H9 (cell line): ENCODE results near the gene ZMIZ1. TPM values are rescaled to one million over a fixed set of nuclear protein-coding genes. Genes with fewer than 3 reads are reported as not detected.

ENCODE experiments used
- DNase-seq: peaks from one replicate; pipeline ENCODE4 v3.0.0-alpha.2; 2017
- H2AFZ ChIP-seq: one replicate; pipeline ENCODE4 v1.6.1; 2013; ENCODE audit warnings: mild to moderate bottlenecking, low read length, control low read depth, moderate library complexity
- H2AK5ac ChIP-seq: 2 replicates; pipeline ENCODE4 v1.6.1; 2013; ENCODE audit warnings: low read length, control low read depth, mixed read lengths; ENCODE audit not compliant: insufficient read length
- H2BK120ac ChIP-seq: one replicate; pipeline ENCODE4 v1.6.1; 2013; ENCODE audit warnings: low read depth, mild to moderate bottlenecking, low read length, control low read depth, inconsistent platforms; ENCODE audit not compliant: poor library complexity, severe bottlenecking
- H2BK12ac ChIP-seq: 2 replicates; pipeline ENCODE4 v1.6.1; 2013; ENCODE audit warnings: low read length, control low read depth, mixed read lengths, low read depth; ENCODE audit not compliant: insufficient read length
- H2BK15ac ChIP-seq: 2 replicates; pipeline ENCODE4 v1.6.1; 2013; ENCODE audit warnings: low read depth, low read length, control low read depth
- H2BK20ac ChIP-seq: one replicate; pipeline ENCODE4 v1.6.1; 2013; ENCODE audit warnings: low read depth, mild to moderate bottlenecking, low read length, control low read depth, inconsistent platforms; ENCODE audit not compliant: poor library complexity, severe bottlenecking
- H2BK5ac ChIP-seq: 2 replicates; pipeline ENCODE4 v1.6.1; 2013; ENCODE audit warnings: low read length, control low read depth, mixed read lengths; ENCODE audit not compliant: insufficient read length
- H3K14ac ChIP-seq: 2 replicates; pipeline ENCODE4 v1.6.1; 2013; ENCODE audit warnings: low read length, control low read depth; ENCODE audit not compliant: insufficient read depth
- H3K18ac ChIP-seq: 2 replicates; pipeline ENCODE4 v1.6.1; 2013; ENCODE audit warnings: low read depth, mild to moderate bottlenecking, mixed read lengths, low read length, control low read depth; ENCODE audit not compliant: insufficient read length
- H3K23ac ChIP-seq: 2 replicates; pipeline ENCODE4 v1.6.1; 2013; ENCODE audit warnings: low read length, control low read depth, mixed read lengths, low read depth; ENCODE audit not compliant: insufficient read length
- H3K23me2 ChIP-seq: 2 replicates; pipeline ENCODE4 v1.6.1; 2013; ENCODE audit warnings: low read depth, mild to moderate bottlenecking, mixed read lengths, low read length, control low read depth; ENCODE audit not compliant: insufficient read length, poor library complexity, severe bottlenecking
- H3K27ac ChIP-seq: 2 replicates; pipeline ENCODE4 v1.5.1; 2013; ENCODE audit warnings: low read length, control low read depth, mixed read lengths, low read depth; ENCODE audit not compliant: insufficient read length
- H3K27me3 ChIP-seq: 2 replicates; pipeline ENCODE4 v1.6.1; 2013; ENCODE audit warnings: low read length, control low read depth, inconsistent platforms; ENCODE audit not compliant: insufficient read depth
- H3K4ac ChIP-seq: 2 replicates; pipeline ENCODE4 v1.6.1; 2013; ENCODE audit warnings: low read depth, mild to moderate bottlenecking, control low read depth, inconsistent platforms, low read length, moderate library complexity
- H3K4me1 ChIP-seq: 2 replicates; pipeline ENCODE4 v1.6.1; 2013; ENCODE audit warnings: low read length, control low read depth, inconsistent platforms; ENCODE audit not compliant: insufficient read depth
- H3K4me2 ChIP-seq: 2 replicates; pipeline ENCODE4 v1.6.1; 2013; ENCODE audit warnings: low read length, control low read depth, mixed read lengths; ENCODE audit not compliant: insufficient read length, insufficient read depth
- H3K56ac ChIP-seq: 2 replicates; pipeline ENCODE4 v1.6.1; 2013; ENCODE audit warnings: low read depth, mild to moderate bottlenecking, mixed read lengths, low read length, control low read depth; ENCODE audit not compliant: insufficient read length
- H3K79me1 ChIP-seq: 2 replicates; pipeline ENCODE4 v1.6.1; 2013; ENCODE audit warnings: low read depth, mild to moderate bottlenecking, moderate library complexity, low read length, control low read depth, inconsistent platforms; ENCODE audit not compliant: insufficient read depth, poor library complexity, severe bottlenecking
- H3K79me2 ChIP-seq: 2 replicates; pipeline ENCODE4 v1.6.1; 2013; ENCODE audit warnings: low read length, control low read depth, inconsistent platforms; ENCODE audit not compliant: insufficient read depth
- H3K9ac ChIP-seq: 2 replicates; pipeline ENCODE4 v1.6.1; 2013; ENCODE audit warnings: low read length, control low read depth, mixed read lengths; ENCODE audit not compliant: insufficient read length; ENCODE audit errors: extremely low read depth
- H3K9me3 ChIP-seq: one replicate; pipeline ENCODE4 v1.6.1; 2013; ENCODE audit warnings: low read depth, low read length, inconsistent platforms; ENCODE audit not compliant: control insufficient read depth
- H3T11ph ChIP-seq: one replicate; pipeline ENCODE4 v1.6.1; 2013; ENCODE audit warnings: mild to moderate bottlenecking, low read length, control low read depth, inconsistent platforms
- H4K20me1 ChIP-seq: one replicate; pipeline ENCODE4 v1.6.1; 2013; ENCODE audit not compliant: control insufficient read depth, insufficient read length, insufficient read depth
- H4K5ac ChIP-seq: 2 replicates; pipeline ENCODE4 v1.6.1; 2013; ENCODE audit warnings: low read depth, mild to moderate bottlenecking, mixed read lengths, low read length, control low read depth; ENCODE audit not compliant: insufficient read length
- H4K8ac ChIP-seq: replicated peaks from 2 replicates; pipeline ENCODE4 v1.6.1; 2013; ENCODE audit warnings: low read length, control low read depth, mixed read lengths, low read depth; ENCODE audit not compliant: insufficient read length
- H4K91ac ChIP-seq: 2 replicates; pipeline ENCODE4 v1.6.1; 2013; ENCODE audit warnings: low read depth, mild to moderate bottlenecking, moderate library complexity, mixed read lengths, low read length, control low read depth; ENCODE audit not compliant: insufficient read length
- H3K27ac Mint-ChIP-seq, 3 experiments: 2 replicates in 2 of 3; 3 replicates in 1 of 3; pipeline ENCODE4 v1.8.0; 2020 to 2021; ENCODE audit warnings: mixed read lengths in 3 of 3, mild to moderate bottlenecking in 1 of 3, moderate library complexity in 1 of 3
- H3K27me3 Mint-ChIP-seq: 2 replicates; pipeline ENCODE4 v1.8.0; 2021; ENCODE audit warnings: low read depth, mild to moderate bottlenecking, moderate library complexity, mixed read lengths
- H3K36me3 Mint-ChIP-seq, 3 experiments: 2 replicates in 2 of 3; 3 replicates in 1 of 3; pipeline ENCODE4 v1.8.0; 2020 to 2021; ENCODE audit warnings: low read depth in 3 of 3, mixed read lengths in 3 of 3; ENCODE audit not compliant: insufficient read depth in 1 of 3
- H3K4me1 Mint-ChIP-seq, 2 experiments: 2 replicates each; pipeline ENCODE4 v1.8.0; 2020; ENCODE audit warnings: mixed read lengths in 2 of 2
- H3K4me3 Mint-ChIP-seq, 2 experiments: 2 replicates in 1 of 2; 3 replicates in 1 of 2; pipeline ENCODE4 v1.8.0; 2020 to 2021; ENCODE audit warnings: mild to moderate bottlenecking in 2 of 2, mixed read lengths in 2 of 2, moderate library complexity in 1 of 2
- H3K9me3 Mint-ChIP-seq, 2 experiments: 2 replicates in 1 of 2; 3 replicates in 1 of 2; pipeline ENCODE4 v1.8.0; 2020; ENCODE audit warnings: mild to moderate bottlenecking in 2 of 2, mixed read lengths in 2 of 2, moderate library complexity in 1 of 2
- CTCF ChIP-seq: fragments of 200-600 bp; sonication (generic); conservative IDR thresholded peaks from 3 replicates; pipeline ENCODE4 v1.8.0; 2021; ENCODE audit warnings: antibody characterized with exemption, mild to moderate bottlenecking
- WGBS: extraction: QIAGEN DNeasy Blood & Tissue Kit; methylation state at CpG from one replicate; pipeline ENCODE4 v1.1.7; 2013; ENCODE audit warnings: missing lambda C conversion rate, low lambda C conversion rate, mixed read lengths; ENCODE audit not compliant: insufficient read length; ENCODE audit errors: extremely low coverage; 5-methylcytosine and 5-hydroxymethylcytosine counted together
- total RNA-seq: library from RNA; stranded (reverse); gene quantifications from 2 replicates; pipeline ENCODE4 v1.2.1, GENCODE V29; 2021

Gene ZMIZ1
- total RNA-seq, 1 experiment from 2014 or later: 36.9 TPM

- H3K4me1 Mint-ChIP-seq: peaks cover 48 to 66% of the 10 kb centered on the region in 2 experiments
- WGBS: no CpG with 5 or more reads among the region's 6 CpGs
Observed at GRCh38 chr10:79087721-79088120, 19.0 kb downstream of the ZMIZ1 start.

More at GRCh38 chr10:79087721-79088120, 19.0 kb downstream of the ZMIZ1 start:
- Histone ChIP-seq H4K20me1 (no peaks in the 10 kb centered on the region), H3K9ac (no peak overlapping the region), H3K9me3 (no peaks in the 10 kb centered on the region), H2BK12ac (no peak overlapping the region), H2BK15ac (no peak overlapping the region), H3K23me2 (no peaks in the 10 kb centered on the region), H3K79me1 (peaks cover 6% of the 10 kb centered on the region), H2AK5ac (no peak overlapping the region), H3T11ph (no peak overlapping the region), H2BK20ac (no peak overlapping the region), H3K4me2 (no peak overlapping the region), H4K8ac (no peak overlapping the region), H3K79me2 (peaks cover 16% of the 10 kb centered on the region; the same call in 1 of the 2 replicates), H3K4ac (no peak overlapping the region), H3K4me1 (peaks cover 10% of the 10 kb centered on the region), H3K27me3 (no peaks in the 10 kb centered on the region), H3K27ac (no peak overlapping the region), H3K18ac (no peak overlapping the region), H4K5ac (no peak overlapping the region), H2BK120ac (no peak overlapping the region), H4K91ac (no peak overlapping the region), H3K14ac (no peak overlapping the region; the same call in 1 of the 2 replicates), H3K56ac (no peak overlapping the region), H3K23ac (no peak overlapping the region), H2BK5ac (no peak overlapping the region), H2AFZ (no peak overlapping the region)
- H3K9me3 Mint-ChIP-seq: no peaks in the 10 kb centered on the region
- peaks cover 0 to 7% (median 0%) of the 10 kb centered on the region in 3 experiments; a peak in 1 of 7 replicates for H3K36me3 Mint-ChIP-seq
- H3K27ac Mint-ChIP-seq: peak overlapping the region in 1 of 3 experiments; percentile 5; a peak in 2 of 7 replicates
- no peak for DNase-seq
- no peaks in the 10 kb centered on the region for H3K27me3 Mint-ChIP-seq
- no peak overlapping the region for H3K4me3 Mint-ChIP-seq
- TF ChIP-seq CTCF: no peak
